GM19240 (cell line): ENCODE measurements around the gene PPID.
"Not testable (repeated sequence)": the region's sequence is repeated elsewhere in the genome, so short reads cannot be mapped to it uniquely, and the experiment has no call there.

Experiments used
- DNase-seq: peaks from one replicate; pipeline ENCODE4 v3.0.0; 2011; ENCODE audit warnings: low spot score; ENCODE audit not compliant: insufficient read length

The PPID gene

DNA sequence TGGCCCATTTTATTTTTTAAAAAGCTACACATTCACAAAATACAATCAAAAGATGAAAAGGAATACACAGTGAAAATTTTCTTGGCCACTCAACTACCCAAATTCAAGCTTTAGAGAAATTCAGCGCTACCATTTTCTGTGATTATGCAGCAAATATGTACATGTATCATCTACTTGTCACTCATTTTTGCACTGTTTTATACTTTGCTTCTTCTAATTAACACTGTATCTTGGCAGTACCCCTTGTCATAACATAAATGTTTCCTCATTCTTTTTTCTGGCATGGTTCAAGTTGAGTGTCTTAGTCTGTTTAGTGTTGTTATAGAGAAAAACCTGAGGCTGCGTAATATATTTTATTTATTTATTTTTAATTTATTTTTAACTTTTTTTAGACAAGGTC lies 15.7 kb upstream of the PPID start:
- DNase-seq = no peak

DNA sequence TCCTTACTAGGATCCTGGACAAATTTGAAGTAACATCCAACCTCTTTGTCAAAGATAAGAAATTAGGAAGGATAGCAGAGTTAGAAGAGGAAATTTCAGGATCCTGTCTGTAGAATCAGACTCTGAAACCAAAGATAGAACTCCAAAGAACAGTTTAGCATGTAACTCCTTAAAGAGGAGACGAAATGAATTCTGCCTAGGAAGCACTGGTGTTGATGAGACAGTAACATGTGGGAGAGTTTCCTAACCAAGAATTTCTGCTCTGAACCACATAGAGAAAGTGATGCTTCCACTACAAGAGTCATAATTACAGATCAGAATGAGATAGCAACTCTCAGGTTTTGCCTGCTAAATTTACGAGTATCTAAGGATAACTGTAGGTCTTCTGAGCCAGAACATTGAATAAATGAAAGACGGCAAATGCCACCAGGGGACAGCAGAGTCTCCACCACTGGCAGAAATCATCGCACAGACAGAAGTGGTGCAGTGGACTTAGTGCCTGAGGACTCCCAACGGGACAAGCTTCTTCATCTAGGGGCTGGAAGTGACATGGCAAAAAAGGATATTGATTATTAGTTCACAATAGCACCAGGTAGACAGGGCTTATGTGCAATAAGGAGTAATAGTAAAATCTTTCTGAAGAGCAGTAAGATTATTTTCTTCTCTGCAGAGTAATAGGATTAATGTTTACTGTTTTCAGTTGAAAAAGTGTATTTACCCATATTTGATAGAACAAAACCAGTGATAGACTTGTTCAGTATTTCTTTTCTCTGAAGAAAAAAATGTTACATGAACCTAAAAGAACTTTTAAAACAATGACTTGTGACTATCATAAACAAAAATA lies 6.7 kb upstream of the PPID start:
- peak; percentile 21 for DNase-seq

DNA sequence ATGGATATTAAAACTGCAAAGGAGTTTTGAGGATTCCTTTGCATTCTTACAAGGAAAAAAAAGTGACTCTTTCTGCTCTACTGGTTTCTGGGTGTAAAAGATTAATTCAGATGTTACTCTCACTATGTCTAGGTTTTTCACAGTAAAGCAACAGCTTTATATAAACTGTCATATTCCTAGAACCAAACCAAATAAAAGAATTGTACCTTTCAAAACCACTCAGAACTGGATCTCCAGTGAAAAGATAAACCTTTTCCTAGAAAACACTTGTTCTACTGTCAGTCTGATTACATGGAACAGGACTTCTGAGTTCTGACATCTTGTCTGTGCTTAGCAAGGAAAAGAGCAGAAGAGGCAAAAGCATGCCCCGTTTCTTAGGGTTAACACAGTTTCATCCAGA lies 5.0 kb upstream of the PPID start:
- no peak for DNase-seq

DNA sequence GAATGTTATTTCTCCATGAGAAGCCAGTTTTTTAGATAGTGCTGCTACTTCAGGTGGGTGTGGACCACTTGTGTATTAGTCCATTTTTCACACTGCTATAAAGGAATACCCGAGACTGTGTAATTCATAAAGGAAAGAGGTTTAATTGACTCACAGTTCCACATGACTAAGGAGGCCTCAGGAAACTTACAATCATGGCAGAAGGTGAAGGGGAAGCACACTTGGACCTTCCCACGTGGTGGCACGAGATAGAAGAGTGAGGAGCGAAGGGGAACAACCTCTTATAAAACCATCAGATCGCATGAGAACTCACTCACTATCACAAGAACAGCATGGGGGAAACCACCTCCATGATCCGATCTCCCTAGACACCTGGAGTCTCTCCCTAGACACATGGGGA lies 3.4 kb upstream of the PPID start:
- no peak for DNase-seq

DNA sequence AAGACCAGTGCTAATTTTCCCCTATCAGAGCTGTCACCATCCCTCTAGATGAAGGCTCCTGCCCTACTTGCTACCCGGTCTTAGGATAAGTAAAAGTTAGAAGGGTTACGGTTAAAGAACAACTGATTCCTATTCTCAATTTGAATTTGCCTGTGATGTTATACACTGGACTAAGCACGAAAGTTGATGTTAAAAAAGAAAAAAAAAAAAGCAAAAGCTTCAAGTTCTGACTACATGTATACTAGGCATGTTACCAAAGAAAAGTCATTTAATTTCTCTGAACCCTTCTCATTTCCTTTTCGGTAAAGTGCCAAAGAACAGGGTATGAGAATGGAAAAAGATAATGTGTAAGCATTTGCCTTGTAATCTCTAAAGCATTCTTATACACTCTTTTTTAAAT lies 1.4 kb upstream of the PPID start:
- no peak for DNase-seq

DNA sequence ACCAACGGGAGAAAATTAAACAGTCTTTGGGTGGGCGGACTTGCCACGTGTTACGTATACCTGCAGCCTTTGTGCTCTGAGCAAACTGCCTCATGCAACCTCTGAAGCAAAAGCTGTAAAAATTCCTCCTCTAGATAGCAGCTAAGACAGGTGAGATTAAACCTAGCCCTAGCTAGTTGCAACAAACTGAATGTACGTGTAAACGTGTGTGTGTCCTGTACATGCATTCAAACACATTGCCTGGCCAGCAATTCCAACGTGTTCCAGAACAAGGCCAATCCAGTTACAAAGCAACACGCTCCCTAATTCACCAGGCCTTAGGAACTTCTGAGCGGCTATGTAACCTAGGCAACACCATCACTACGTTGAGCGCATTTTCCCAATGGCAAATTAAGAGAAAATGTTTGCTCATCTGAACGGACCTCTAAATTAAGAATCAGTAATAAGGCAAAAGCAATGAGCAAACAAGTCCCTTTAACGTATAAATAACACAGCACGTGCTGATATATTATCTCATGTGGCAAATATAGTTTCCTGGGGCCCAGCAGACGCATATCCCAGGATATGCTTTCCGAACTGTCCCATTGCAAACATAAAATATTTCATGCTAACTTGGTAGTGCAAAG lies 792 bp downstream of the PPID start:
- no peak for DNase-seq

DNA sequence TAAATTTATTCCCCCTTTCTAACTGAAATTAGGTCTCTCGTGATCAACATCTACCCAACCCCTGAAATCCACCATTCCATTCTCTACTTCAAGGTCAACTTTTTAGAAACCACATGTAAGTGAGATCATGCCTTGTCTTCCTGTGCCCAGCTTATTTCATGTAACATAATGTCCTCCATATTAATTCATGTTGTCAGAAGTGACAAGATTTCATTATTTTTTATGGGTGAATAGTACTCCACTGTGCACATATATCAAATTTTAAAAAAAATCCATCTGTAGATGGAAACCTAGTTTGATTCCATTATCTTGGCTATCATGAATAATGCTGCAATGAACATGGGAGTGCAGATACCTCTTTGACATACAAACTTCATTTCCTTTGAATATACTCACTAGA lies 1.5 kb downstream of the PPID start:
- no peak for DNase-seq

DNA sequence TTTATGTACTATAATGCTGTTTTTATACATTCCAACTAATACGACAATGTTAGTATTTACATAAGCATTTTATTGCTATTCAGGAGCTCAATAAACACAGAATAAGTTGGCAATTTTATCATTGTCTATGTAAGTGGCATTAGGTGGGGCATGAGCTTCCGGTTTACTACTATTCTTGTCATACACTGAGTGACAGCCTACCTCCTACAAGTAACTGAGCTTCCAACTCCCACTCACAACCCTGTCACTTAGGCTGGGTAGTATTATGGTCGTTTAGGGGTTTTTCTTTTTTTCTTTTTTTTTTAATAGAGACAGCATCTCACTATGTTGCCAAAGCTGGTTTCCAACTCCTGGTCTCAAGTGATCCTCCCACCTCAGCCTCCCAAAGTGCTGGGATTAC lies 7.4 kb downstream of the PPID start:
- no peak for DNase-seq

DNA sequence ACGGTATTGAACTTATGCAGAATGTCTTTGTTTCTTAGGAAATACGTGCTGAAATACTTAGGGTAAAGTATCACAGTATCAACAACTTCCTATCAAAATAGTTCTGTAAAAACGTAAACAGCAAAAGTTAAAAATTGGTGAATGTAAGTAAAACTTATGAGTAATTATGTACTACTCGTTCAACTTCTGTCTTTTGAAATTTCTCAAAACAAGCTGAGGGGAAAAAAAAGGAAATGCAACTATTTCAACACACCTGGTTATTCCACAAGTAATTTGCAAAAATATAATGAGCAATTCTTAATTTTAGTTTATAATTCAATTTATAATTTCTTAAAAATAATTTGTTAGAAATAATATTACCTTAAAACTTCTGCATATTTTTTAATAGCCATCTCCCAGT lies 8.3 kb downstream of the PPID start:
- DNase-seq = no peak

DNA sequence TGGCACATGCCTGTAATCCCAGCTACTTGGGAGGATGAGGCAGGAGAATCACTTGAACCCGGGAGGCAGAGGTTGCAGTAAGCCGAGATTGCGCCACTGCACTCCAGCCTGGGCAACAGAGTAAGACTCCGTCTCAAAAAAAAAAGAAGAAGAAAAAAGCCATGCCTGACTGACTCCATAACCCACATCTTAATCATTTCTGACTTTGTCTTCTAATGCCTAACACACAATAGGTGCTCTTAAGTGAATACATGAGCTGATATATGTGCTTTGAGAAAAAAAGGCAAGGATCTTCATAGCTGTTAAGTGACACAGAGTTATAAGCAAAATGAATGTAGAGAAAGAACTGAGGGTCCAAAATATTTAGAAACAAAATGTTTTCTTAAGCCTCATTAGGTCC lies 10.6 kb downstream of the PPID start:
- DNase-seq = not testable (repeated sequence)

DNA sequence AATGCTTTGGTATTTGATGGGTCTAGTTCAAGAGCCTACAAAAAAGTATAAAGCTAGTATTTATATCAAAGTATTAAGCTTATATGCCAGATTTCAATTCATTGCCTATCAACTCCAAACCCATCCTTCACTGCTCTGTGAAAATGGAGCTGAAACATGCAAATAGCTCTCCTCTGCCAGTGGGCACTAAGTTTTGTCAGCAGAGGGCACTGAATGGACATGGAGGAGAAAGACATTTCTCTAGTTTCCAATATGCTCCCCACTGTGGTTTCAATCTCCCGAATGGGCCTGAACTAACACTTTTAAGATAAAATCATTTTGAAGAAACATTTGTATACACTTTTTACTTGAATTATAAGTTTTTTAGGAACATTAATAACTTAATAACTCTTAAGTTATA lies 12.4 kb downstream of the PPID start:
- no peak for DNase-seq

DNA sequence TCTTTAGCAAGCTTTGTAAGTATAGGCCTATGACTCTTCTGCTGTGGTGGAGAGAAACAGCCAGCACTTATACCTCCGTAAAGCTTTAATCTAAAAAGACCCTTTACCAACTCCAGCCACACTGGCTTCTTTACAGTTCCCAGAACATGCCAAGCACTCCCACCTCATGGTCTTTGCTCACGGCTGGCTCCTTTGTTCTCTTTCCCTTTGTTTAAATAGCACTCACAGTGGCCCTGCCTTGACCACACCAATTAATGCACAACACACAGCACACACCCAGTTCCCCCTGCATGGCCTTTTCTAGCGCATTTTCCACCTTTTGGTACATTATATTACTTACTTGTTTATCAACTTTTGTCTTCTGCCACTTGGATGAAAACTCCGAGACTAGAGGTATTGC lies 18.9 kb downstream of the PPID start:
- DNase-seq = no peak

DNA sequence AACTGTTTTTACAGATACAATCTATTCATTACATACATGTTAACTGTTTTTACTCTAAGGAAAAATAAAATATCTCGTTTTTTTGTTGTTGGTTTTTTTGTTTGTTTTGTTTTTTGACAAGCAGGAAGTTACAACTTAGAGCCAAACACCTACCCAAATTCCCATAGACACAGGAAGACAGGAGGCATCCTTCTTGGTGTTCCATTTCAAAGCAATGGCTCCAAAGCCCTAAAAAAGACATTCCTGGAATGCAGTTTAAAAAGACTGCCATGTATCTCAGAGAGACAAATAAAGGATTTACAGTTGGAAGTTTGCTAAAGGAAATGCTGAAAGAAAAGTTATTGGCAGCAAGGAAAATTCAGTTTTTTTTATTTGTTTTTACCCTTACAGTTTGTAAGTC lies 34.4 kb downstream of the PPID start:
- DNase-seq = no peak

DNA sequence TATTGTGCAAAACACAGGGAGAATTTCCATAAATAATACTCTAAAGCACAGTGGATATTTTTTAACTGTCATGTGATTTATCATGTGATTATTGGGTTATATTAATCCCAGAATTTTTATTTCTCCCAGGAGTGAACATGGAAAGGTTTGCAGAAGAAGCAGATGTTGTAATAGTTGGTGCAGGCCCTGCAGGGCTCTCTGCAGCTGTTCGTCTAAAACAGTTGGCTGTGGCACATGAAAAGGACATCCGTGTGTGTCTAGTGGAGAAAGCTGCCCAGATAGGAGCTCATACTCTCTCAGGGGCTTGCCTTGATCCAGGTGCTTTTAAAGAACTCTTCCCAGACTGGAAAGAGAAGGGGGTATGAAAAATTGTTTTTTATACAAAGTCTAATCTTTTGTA lies 41.1 kb downstream of the PPID start:
- DNase-seq = no peak

DNA sequence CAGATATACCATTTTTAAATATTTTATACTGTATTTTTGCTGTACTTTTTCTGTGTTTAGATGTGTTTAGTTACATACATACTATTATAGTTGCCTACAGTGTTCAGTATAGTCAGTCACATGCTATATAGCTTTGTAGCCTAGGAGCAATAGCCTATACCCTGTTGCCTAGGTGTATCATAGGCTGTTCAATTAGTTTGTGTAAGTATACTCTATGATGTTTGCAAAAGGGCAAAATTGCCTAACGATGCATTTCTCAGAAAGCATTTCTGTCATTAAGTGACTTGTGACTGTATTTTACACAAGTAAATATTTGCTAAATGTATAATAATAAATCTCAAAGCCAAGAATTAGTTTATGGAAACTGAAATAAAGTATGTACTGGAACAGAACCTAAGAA lies 41.6 kb downstream of the PPID start:
- DNase-seq = no peak

DNA sequence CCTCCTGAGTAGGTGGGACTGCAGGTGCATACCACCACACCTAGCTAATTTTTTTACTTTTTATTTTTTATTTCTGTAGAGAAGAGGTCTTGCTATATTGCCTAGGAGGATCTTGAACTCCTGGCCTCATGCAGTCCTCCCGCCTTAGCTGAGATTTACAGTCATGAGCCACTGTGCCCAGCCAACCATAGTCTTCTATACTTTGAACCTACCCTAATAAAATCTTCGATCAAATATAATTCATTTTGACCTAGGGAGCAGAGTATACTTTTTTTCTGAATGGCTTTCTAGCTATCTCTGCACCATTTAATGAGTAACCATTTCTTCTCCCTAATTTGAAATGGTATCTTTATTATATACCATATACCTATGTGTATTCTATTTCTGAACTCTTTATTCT lies 44.4 kb downstream of the PPID start:
- DNase-seq = no peak

DNA sequence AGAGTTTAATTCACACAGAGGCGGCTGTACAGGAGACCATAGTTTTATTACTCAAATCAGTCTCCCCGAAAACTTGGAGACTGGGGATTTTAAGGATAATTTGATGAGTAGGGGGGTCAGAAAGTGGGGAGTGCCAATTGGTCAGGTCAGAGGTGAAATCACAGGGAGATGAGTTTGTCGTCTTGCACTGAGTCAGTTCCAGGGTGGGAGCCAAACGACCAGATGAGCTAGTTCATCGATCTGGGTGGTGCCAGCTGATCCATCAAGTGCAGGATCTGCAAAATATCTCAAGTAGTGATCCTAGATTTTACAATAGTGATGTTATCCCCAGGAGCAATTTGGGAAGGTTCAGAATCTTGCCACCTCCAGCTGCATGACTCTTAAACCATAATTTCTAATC lies 47.1 kb downstream of the PPID start:
- no peak for DNase-seq

DNA sequence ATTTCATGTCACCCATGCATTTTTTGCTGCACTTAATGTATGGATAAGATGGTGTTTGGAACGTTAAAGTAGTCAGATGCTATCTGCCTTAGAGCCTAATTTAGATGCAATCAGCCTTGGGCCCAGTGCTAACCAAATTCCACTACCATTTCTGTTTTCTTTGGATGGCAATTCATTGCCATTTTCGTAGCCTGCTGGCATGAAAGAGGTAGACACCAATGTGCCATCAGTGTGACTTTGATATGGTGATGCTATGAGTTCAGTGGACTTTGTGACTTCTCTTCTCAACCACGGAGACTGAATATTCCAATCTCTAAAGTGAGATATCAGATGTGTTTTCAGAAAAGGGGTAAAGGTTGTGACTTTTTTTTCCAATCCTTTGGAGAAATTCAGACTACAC lies 49.6 kb downstream of the PPID start:
- DNase-seq = no peak

DNA sequence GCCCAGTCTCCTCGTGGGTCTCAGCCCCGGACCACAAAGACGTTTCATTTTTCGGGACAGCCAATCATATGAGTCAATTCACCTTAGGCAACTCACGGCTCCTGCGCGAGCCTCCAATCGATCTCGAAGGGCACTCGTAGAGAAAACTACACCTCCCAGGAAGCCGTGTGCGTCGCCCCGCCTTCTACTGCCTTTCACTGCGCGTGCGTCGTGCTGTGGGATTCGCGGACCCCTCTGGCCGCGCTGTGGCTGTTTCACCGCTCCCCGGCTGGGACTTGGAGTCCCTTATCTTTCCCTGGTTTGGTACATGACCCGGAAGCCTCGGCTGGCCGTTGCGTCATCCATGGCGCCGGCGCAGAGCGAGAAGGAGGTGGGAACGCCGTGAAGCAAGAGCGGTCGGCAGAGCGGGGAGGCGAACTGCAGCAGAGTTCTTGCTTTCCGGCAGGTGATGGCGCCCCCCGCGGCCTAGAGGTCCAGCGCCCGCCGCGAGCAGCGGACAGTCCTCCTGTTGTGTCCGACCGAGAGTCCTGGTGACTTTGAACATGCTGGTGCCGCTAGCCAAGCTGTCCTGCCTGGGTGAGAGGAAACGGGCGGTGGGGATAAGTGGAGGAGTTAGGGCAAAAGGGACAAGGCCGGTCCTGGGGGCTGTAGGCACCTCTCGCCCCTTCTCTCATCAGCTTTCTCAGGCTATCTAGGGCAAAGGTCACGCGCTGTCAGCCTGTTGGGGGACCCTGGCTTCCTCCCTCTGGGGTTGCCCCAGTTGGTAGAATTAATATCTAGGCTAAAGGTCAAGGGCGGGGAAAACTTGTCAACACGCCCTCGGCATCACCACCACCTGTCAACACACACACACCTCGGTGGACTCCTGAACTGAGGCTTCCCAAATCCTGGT lies 51.0 kb downstream of the PPID start, which contains the start of gene ETFDH:
Gene ETFDH (plus strand): TSS at position 382 of the 892 bp plus-strand sequence. CDS start 161 bp downstream, at position 543.
- DNase-seq = peak; percentile 76

DNA sequence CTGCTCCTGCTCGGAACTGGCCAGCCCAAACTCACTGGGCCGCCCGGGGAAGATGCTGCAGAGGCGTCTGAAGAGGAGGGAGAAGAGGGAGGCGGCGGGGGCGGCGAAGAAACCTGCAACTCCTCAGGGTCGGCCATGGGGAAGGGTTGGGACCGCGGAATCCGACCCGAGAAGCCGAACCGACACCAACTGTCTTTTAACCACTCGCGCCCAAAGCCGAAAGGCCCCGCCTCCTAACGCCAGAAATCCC lies 51.6 kb downstream of the PPID start, which contains the start of gene C4orf46:
Gene C4orf46 (minus strand): TSS at position 223 of the 250 bp plus-strand sequence. CDS start 86 bp downstream, at position 137.
- no peak for DNase-seq

DNA sequence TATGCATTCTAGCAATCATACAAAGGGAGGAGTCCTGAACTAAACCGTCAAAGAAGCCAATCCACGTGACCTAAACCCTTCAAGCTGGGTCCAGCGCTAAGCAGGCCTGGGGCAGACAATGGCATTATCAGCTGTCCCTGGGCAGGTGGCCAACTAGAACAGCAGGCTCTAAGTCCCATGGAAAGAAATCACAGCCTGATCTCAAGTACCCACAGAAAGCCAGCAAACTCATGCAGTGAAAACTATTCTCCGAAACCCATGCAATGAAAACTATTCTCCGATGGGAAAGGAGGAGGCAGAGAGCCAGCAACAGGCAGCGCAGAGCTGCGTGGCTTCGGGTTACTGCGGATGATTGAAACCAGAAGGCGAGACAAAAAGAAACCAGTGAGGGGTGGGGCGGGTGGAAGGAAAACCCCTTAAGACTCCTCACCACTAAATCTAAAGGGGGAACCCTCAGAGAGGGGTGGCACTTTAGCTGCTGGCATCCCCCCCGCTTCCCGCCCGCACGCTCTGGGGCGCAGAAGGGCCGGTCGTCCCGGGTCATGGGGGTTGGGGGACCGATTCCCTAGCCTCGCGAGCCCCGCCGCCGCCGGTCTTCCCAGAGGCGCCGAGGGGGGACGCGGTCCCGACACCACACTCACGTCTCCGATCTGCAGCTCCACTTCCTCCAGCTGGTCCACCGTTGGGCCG lies 52.1 kb downstream of the PPID start:
- peak; percentile 14 for DNase-seq

DNA sequence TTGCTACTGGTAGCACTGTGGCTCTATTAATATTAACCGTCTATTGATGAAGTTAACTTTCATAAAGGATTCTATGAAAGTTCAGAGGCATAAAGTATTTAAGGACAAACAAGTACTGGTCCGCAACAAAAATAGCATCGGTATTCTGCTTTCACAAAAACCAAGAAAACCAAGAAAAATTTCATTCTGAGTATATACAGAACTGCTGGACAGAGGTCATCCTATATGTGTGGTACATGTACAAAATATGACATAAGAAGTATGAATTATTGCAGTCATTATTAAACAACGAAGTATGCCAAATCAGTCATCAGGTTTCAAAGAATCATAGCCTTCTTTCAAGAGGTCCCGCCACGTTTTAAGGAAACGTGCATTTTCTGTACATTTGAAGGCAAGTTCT lies 53.9 kb downstream of the PPID start:
- DNase-seq = no peak
